PC-3 (cell line): ENCODE data around the gene CNDP1.

Source experiments
- CTCF ChIP-seq: fragments of 300-600 bp; sonication (generic); conservative IDR thresholded peaks from 2 replicates; pipeline ENCODE4 v1.5.1; 2017; ENCODE audit warnings: antibody characterized with exemption, low read depth, mild to moderate bottlenecking, low read length
- EZH2 ChIP-seq: fragments of 300-600 bp; sonication (generic); IDR thresholded peaks from one replicate; pipeline ENCODE4 v1.6.1; 2017; ENCODE audit warnings: antibody characterized with exemption, mild to moderate bottlenecking, low read length; ENCODE audit not compliant: unreplicated experiment
- EZH2phosphoT487 ChIP-seq: fragments of 300-600 bp; sonication (generic); IDR thresholded peaks from 2 replicates; pipeline ENCODE4 v1.6.1; 2018; ENCODE audit warnings: mild to moderate bottlenecking, antibody characterized with exemption, low read length, borderline replicate concordance

- no peak for TF ChIP-seq EZH2
- TF ChIP-seq CTCF: no peak
- no peak for TF ChIP-seq EZH2phosphoT487
Measured at GRCh38 chr18:74610051-74610615, 75.8 kb downstream of the CNDP1 start.
